SK-N-SH treated with all-trans-retinoic acid at 6 μM for 48 hours (cell line): ENCODE results near the gene FRMD4A.
A peak's percentile ranks its signal among the peaks of the same experiment; 100 is the strongest.
"Not testable (repeated sequence)": the region's sequence is repeated elsewhere in the genome, so short reads cannot be mapped to it uniquely, and the experiment has no call there.

ENCODE experiments used
- ATAC-seq: fragments of 200-7000 bp; cut with Tn5 transposase; 3 replicates; pipeline ENCODE4 v1.9.1; 2020; ENCODE audit warnings: mild to moderate bottlenecking, moderate library complexity
- ARNTL ChIP-seq: fragments of 450-650 bp; formaldehyde crosslinking; IDR thresholded peaks from 2 replicates; pipeline ENCODE4 v1.5.0; 2020; ENCODE audit warnings: low read depth, mild to moderate bottlenecking, moderate library complexity, borderline replicate concordance
- BACH2 ChIP-seq: fragments of 250-450 bp; sonication (Bioruptor Pico); IDR thresholded peaks from 2 replicates; pipeline ENCODE4 v1.9.0; 2021; ENCODE audit warnings: mild to moderate bottlenecking, borderline replicate concordance
- CSDC2 ChIP-seq: fragments of 250-450 bp; sonication (Bioruptor Pico); IDR thresholded peaks from 2 replicates; pipeline ENCODE4 v1.5.0; 2020; ENCODE audit warnings: mild to moderate bottlenecking, moderate library complexity
- GLIS3 ChIP-seq: fragments of 250-450 bp; sonication (Bioruptor Pico); IDR thresholded peaks from 2 replicates; pipeline ENCODE4 v1.5.0; 2020; ENCODE audit warnings: mild to moderate bottlenecking, moderate library complexity
- ISL1 ChIP-seq: fragments of 250-450 bp; sonication (Bioruptor Pico); IDR thresholded peaks from 2 replicates; pipeline ENCODE4 v2.1.2; 2022; ENCODE audit warnings: mild to moderate bottlenecking, moderate library complexity
- OSR1 ChIP-seq: fragments of 250-450 bp; sonication (Bioruptor Pico); IDR thresholded peaks from 2 replicates; pipeline ENCODE4 v1.8.0; 2022; ENCODE audit warnings: moderate library complexity, mild to moderate bottlenecking, inconsistent platforms
- PPARA ChIP-seq: fragments of 250-450 bp; sonication (Bioruptor Pico); IDR thresholded peaks from 2 replicates; pipeline ENCODE4 v1.5.0; 2020; ENCODE audit warnings: mild to moderate bottlenecking, borderline replicate concordance
- RARB ChIP-seq: fragments of 250-450 bp; sonication (Bioruptor Pico); IDR thresholded peaks from 2 replicates; pipeline ENCODE4 v1.8.0; 2021; ENCODE audit warnings: mild to moderate bottlenecking, moderate library complexity
- SNAI2 ChIP-seq: fragments of 250-450 bp; sonication (Bioruptor Pico); IDR thresholded peaks from 2 replicates; pipeline ENCODE4 v1.5.0; 2020; ENCODE audit warnings: mild to moderate bottlenecking, moderate library complexity
- TCF4 ChIP-seq: fragments of 250-450 bp; sonication (Bioruptor Pico); IDR thresholded peaks from 2 replicates; pipeline ENCODE4 v1.8.0; 2021; ENCODE audit warnings: mild to moderate bottlenecking, moderate library complexity, borderline replicate concordance
- TOX ChIP-seq: fragments of 250-450 bp; sonication (Bioruptor Pico); IDR thresholded peaks from 2 replicates; pipeline ENCODE4 v1.8.0; 2021; ENCODE audit warnings: mild to moderate bottlenecking, moderate library complexity, borderline replicate concordance
- ZC3H10 ChIP-seq: fragments of 250-450 bp; sonication (Bioruptor Pico); IDR thresholded peaks from 2 replicates; pipeline ENCODE4 v1.5.1; 2021; ENCODE audit warnings: mild to moderate bottlenecking, moderate library complexity
- ZFP3 ChIP-seq: fragments of 250-450 bp; sonication (Bioruptor Pico); IDR thresholded peaks from 2 replicates; pipeline ENCODE4 v1.5.0; 2020; ENCODE audit warnings: mild to moderate bottlenecking, moderate library complexity
- ZFP30 ChIP-seq: fragments of 450-650 bp; formaldehyde crosslinking; IDR thresholded peaks from 2 replicates; pipeline ENCODE4 v1.5.0; 2022; ENCODE audit warnings: mild to moderate bottlenecking, moderate library complexity
- ZNF70 ChIP-seq: fragments of 450-650 bp; formaldehyde crosslinking; IDR thresholded peaks from 2 replicates; pipeline ENCODE4 v1.5.0; 2020; ENCODE audit warnings: mild to moderate bottlenecking, moderate library complexity
- ZNF8 ChIP-seq: fragments of 450-650 bp; formaldehyde crosslinking; IDR thresholded peaks from 2 replicates; pipeline ENCODE4 v1.5.0; 2020; ENCODE audit warnings: mild to moderate bottlenecking, moderate library complexity
- TF ChIP-seq, protein P1 (sequence below): fragments of 250-450 bp; sonication (Bioruptor Pico); IDR thresholded peaks from 2 replicates; pipeline ENCODE4 v1.5.1; 2021; ENCODE audit warnings: mild to moderate bottlenecking, moderate library complexity
- TF ChIP-seq, protein P2 (sequence below): fragments of 250-450 bp; sonication (Bioruptor Pico); IDR thresholded peaks from 2 replicates; pipeline ENCODE4 v1.8.0; 2021; ENCODE audit warnings: low read depth, mild to moderate bottlenecking, moderate library complexity, borderline replicate concordance
- TF ChIP-seq, protein P3 (sequence below): fragments of 250-450 bp; sonication (Bioruptor Pico); IDR thresholded peaks from 2 replicates; pipeline ENCODE4 v1.5.1; 2020; ENCODE audit warnings: low read depth, mild to moderate bottlenecking, moderate library complexity
- TF ChIP-seq, protein P4 (sequence below): fragments of 250-450 bp; sonication (Bioruptor Pico); IDR thresholded peaks from 2 replicates; pipeline ENCODE4 v1.8.0; 2020; ENCODE audit warnings: mild to moderate bottlenecking, moderate library complexity, borderline replicate concordance

FRMD4A gene

DNA sequence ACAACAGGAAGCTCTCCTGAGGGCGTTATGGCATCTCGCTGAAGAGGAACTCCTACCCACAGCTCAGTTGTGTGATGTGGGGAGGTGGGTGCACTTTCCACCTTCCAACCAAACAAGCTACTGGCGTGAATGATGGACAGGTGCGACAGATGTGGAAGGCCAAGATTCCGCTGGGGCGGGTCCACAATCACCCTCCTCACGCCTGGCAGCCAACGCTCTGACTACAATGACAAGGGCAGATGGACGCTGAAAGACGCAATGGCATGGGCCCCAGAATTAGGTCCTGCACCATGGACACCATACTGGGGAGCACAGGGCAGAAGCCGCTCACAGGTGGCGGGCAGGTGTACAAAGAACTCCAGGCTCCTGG lies 461.4 kb downstream of the FRMD4A start:
- TF ChIP-seq, protein P1, sequence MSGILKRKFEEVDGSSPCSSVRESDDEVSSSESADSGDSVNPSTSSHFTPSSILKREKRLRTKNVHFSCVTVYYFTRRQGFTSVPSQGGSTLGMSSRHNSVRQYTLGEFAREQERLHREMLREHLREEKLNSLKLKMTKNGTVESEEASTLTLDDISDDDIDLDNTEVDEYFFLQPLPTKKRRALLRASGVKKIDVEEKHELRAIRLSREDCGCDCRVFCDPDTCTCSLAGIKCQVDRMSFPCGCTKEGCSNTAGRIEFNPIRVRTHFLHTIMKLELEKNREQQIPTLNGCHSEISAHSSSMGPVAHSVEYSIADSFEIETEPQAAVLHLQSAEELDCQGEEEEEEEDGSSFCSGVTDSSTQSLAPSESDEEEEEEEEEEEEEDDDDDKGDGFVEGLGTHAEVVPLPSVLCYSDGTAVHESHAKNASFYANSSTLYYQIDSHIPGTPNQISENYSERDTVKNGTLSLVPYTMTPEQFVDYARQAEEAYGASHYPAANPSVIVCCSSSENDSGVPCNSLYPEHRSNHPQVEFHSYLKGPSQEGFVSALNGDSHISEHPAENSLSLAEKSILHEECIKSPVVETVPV: no peak
- TF ChIP-seq ARNTL (CRISPR knock-in tag) (no peak), ZNF70 (CRISPR knock-in tag) (no peak), ZNF8 (CRISPR knock-in tag) (no peak)
- TF ChIP-seq, protein P2, sequence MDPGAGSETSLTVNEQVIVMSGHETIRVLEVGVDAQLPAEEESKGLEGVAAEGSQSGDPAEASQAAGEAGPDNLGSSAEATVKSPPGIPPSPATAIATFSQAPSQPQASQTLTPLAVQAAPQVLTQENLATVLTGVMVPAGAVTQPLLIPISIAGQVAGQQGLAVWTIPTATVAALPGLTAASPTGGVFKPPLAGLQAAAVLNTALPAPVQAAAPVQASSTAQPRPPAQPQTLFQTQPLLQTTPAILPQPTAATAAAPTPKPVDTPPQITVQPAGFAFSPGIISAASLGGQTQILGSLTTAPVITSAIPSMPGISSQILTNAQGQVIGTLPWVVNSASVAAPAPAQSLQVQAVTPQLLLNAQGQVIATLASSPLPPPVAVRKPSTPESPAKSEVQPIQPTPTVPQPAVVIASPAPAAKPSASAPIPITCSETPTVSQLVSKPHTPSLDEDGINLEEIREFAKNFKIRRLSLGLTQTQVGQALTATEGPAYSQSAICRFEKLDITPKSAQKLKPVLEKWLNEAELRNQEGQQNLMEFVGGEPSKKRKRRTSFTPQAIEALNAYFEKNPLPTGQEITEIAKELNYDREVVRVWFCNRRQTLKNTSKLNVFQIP (CRISPR knock-in tag): no peak
- ATAC-seq: no peak

DNA sequence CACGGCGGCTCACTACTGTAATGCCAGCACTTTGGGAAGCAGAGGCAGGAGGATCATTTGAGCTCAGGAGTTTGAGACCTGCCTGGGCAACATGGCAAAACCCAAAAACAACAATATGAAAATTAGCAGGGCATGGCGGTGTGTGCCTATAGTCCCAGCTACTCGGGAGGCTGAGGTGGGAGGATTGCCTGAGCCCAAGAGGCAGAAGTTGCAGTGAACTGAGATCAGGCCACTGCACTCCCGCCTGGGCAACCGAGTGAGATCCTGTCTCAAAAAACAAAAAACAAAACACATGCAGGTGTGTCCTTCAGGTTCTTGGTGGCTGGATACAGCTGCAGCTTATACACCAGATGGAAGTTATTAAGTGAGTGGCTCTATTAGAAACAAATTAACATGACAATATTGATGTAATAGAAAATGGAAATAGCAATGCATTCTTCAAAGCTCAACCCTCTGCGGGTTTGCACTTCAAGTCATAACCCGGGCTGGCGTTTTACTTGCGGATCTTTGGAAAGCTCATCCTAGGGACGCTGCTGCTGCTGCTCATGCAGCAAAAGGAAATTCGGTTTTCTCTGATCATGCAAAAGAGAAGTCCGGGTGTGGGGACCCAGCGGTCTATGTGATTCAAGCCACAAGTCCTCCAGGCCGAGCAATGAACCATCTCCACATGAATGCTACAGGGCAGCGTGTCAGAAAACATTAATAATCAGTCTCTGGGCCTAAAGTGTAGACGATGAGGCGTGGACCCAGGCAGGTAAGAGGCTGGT lies 462.0 kb downstream of the FRMD4A start:
- no peak for ATAC-seq

DNA sequence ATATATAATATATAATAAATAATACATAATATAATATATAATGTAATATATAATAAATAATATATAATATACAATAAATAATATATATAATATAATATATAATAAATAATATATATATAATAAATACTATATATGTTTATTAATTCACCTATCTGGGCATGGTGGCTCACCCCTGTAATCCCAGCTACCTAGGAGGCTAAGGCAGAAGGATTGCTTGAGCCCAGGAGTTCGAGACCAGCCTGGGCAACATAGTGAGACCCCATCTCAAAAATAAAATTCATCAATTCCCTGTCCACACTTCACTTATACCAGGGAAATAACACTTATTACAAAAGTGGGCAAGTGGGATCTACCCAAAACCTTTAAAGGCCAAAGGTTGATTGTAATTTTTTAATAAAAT lies 462.9 kb downstream of the FRMD4A start:
- no peak for ATAC-seq
- TF ChIP-seq ZNF8 (CRISPR knock-in tag): no peak
- TF ChIP-seq RARB (CRISPR knock-in tag): no peak
- TF ChIP-seq, protein P3, sequence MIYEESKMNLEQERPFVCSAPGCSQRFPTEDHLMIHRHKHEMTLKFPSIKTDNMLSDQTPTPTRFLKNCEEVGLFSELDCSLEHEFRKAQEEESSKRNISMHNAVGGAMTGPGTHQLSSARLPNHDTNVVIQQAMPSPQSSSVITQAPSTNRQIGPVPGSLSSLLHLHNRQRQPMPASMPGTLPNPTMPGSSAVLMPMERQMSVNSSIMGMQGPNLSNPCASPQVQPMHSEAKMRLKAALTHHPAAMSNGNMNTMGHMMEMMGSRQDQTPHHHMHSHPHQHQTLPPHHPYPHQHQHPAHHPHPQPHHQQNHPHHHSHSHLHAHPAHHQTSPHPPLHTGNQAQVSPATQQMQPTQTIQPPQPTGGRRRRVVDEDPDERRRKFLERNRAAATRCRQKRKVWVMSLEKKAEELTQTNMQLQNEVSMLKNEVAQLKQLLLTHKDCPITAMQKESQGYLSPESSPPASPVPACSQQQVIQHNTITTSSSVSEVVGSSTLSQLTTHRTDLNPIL (CRISPR knock-in tag): no peak
- TF ChIP-seq SNAI2 (CRISPR knock-in tag): no peak
- TF ChIP-seq ZFP30: no peak
- no peak for TF ChIP-seq CSDC2

More for the DNA sequence above, 462.0 kb downstream of the FRMD4A start:
- TF ChIP-seq OSR1 (no peak), SNAI2 (CRISPR knock-in tag) (no peak), ZFP3 (CRISPR knock-in tag) (no peak)

DNA sequence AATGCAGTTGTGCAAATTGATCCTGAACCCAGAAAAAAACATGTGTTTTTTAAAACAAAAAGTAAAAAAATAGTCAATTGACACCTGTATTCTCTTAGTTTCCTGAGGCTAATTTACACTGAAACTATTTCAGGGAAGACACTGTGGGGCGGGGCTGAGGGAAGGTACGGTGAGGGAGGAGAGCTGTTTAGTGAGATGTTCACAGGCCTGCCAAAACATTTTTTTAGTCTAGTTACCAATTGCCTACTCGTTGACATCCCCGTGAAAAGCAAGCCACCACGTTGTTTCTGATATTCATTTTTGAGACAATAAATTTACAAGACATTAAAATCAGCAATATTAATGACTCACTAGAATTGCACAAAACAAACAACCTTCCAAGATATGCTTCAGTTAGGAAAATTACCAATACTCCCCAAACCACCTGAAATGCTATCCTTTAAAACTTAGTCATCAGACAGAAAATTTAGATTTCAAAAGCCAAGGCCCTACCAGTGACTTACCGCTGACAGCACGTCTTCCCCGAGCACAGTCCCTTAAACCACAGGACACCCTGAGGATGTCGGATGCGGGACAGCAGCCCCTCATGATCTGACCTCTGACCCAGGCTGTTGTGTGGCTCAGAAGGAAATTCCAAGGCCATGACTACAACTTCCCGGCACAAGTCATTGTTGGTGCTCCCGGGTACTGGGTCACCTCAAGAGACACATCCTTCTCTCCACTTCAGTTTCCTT lies 464.8 kb downstream of the FRMD4A start:
- peak; percentile 77 for ATAC-seq
- no peak for TF ChIP-seq ZFP30
- TF ChIP-seq BACH2: no peak
- TF ChIP-seq ZC3H10 (CRISPR knock-in tag): no peak
- no peak for TF ChIP-seq ZNF8 (CRISPR knock-in tag)
- TF ChIP-seq ZNF70 (CRISPR knock-in tag): no peak
- TF ChIP-seq, protein P2 (CRISPR knock-in tag): no peak

DNA sequence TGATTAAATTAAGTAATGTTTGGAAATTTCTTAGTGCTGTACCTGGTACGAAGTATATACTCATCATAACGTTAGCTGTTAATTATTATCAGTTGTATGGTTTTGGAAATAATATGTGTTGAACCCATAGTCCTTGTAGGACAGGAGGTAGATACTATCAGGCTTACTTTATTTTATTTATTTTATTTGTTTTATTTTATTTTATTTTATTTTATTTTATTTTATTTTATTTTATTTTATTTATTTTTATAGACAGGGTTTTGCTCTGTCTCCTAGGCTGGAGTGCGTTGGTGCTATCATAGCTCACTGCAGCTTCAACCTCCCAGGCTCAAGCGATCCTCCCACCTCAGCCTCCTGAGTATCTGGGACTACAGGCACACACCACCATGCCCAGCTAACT lies 465.5 kb downstream of the FRMD4A start:
- ATAC-seq: not testable (repeated sequence)

DNA sequence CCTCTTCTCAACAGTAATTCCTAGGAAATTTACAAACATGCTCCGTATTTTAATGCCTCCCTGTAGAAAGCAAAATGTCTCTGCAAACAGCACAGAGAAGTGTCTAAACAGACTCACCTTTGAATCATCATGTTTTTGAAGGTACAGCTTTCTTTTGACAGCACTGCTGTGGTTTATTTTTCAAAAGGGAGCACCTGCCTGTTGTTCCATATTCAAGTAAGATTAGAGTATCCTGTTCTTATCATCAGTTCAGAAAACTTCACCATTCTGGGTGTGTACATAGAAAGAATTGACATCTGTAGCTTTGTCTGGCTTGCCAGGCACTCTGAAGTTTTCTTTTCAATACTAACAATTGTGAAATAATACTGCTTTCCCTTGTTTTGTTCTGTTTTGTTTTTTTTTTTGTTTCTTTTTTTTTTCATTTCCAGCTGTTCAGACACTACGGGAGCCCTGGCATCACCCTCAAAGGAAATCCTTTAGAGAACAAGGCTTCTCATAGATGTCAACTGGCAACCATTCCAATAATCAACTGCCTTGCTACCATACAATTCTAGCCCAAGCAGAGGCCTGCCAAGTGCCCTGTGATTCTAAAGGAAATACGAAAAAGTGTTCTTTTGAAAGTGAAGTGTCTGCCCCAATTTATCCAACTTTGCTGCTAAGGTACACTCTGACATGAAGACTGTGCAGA lies 468.0 kb downstream of the FRMD4A start:
- no peak for ATAC-seq
- no peak for TF ChIP-seq ISL1 (CRISPR knock-in tag)

DNA sequence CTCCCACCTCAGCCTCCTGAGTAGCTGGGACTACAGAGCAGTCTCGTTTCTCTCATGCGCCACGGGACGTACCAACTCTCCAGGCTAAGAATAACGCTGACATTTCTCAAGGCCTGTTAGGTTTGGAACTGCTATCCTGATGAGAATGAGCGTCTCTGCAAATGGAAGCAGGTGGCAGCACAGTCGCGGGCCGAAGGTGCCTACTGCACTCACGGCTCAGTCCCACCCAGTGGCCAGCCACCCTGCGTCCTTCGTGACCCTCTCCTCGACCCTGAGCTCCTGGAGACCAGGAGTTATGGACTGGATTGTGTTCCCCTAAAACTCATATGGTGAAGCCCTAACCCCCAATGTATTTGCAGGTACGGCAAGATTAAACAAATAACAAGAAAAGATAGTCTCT lies 469.8 kb downstream of the FRMD4A start:
- ATAC-seq: no peak
- TF ChIP-seq CSDC2 (no peak), OSR1 (no peak), PPARA (CRISPR knock-in tag) (no peak), ZC3H10 (CRISPR knock-in tag) (no peak), ZNF70 (CRISPR knock-in tag) (no peak), ZFP3 (CRISPR knock-in tag) (no peak), TCF4 (CRISPR knock-in tag) (no peak), GLIS3 (CRISPR knock-in tag) (no peak), TOX (CRISPR knock-in tag) (no peak)
- TF ChIP-seq, protein P2 (CRISPR knock-in tag): no peak
- TF ChIP-seq, protein P4, sequence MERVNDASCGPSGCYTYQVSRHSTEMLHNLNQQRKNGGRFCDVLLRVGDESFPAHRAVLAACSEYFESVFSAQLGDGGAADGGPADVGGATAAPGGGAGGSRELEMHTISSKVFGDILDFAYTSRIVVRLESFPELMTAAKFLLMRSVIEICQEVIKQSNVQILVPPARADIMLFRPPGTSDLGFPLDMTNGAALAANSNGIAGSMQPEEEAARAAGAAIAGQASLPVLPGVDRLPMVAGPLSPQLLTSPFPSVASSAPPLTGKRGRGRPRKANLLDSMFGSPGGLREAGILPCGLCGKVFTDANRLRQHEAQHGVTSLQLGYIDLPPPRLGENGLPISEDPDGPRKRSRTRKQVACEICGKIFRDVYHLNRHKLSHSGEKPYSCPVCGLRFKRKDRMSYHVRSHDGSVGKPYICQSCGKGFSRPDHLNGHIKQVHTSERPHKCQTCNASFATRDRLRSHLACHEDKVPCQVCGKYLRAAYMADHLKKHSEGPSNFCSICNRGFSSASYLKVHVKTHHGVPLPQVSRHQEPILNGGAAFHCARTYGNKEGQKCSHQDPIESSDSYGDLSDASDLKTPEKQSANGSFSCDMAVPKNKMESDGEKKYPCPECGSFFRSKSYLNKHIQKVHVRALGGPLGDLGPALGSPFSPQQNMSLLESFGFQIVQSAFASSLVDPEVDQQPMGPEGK (CRISPR knock-in tag): no peak
